Measurements from ENCODE around the gene HMGXB4. TPM values are rescaled to one million over a fixed set of nuclear protein-coding genes. Genes with fewer than 3 reads are reported as not detected.
A peak's percentile ranks its signal among the peaks of the same experiment; 100 is the strongest.

The HMGXB4 gene
- total and polyA plus RNA-seq, 4 donors, result 4.0 to 9.9 (median 7.5) TPM

GRCh38 chr22:35264986-35265385 is 7.7 kb downstream of the HMGXB4 start:
- DNase-seq (ENCODE audit: low spot score), result no peak
- Histone ChIP-seq H3K27ac (ENCODE audit: low read depth in 1 of 2, low read length in 2 of 2) (no peak overlapping the region), H3K4me3 (ENCODE audit: low read depth in 1 of 3, low read length in 3 of 3) (no peak overlapping the region), H3K4me1 (ENCODE audit: control insufficient read depth in 4 of 4, insufficient read depth in 4 of 4, low read length in 3 of 4) (peaks cover 2 to 8% (median 4%) of the 10 kb centered on the region in 4 donors), H3K9ac (ENCODE audit: low read depth in 1 of 2, low read length in 2 of 2) (no peak overlapping the region), H3K9me3 (ENCODE audit: control insufficient read depth in 4 of 4, low read length in 3 of 4) (no peaks in the 10 kb centered on the region), H3K27me3 (ENCODE audit: control insufficient read depth in 4 of 4, insufficient read depth in 4 of 4, low read length in 3 of 4) (no peaks in the 10 kb centered on the region), H3K36me3 (ENCODE audit: control insufficient read depth in 4 of 4, insufficient read depth in 3 of 4, low read depth in 1 of 4, low read length in 3 of 4) (peaks cover 19 to 59% (median 41%) of the 10 kb centered on the region in 4 donors)
- no peak for TF ChIP-seq JUND (IDR thresholded peaks at IDR 0.05)
- TF ChIP-seq, protein P1, sequence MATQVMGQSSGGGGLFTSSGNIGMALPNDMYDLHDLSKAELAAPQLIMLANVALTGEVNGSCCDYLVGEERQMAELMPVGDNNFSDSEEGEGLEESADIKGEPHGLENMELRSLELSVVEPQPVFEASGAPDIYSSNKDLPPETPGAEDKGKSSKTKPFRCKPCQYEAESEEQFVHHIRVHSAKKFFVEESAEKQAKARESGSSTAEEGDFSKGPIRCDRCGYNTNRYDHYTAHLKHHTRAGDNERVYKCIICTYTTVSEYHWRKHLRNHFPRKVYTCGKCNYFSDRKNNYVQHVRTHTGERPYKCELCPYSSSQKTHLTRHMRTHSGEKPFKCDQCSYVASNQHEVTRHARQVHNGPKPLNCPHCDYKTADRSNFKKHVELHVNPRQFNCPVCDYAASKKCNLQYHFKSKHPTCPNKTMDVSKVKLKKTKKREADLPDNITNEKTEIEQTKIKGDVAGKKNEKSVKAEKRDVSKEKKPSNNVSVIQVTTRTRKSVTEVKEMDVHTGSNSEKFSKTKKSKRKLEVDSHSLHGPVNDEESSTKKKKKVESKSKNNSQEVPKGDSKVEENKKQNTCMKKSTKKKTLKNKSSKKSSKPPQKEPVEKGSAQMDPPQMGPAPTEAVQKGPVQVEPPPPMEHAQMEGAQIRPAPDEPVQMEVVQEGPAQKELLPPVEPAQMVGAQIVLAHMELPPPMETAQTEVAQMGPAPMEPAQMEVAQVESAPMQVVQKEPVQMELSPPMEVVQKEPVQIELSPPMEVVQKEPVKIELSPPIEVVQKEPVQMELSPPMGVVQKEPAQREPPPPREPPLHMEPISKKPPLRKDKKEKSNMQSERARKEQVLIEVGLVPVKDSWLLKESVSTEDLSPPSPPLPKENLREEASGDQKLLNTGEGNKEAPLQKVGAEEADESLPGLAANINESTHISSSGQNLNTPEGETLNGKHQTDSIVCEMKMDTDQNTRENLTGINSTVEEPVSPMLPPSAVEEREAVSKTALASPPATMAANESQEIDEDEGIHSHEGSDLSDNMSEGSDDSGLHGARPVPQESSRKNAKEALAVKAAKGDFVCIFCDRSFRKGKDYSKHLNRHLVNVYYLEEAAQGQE (IDR thresholded peaks at IDR 0.05), result no peak
- no peak for TF ChIP-seq RXRA (IDR thresholded peaks at IDR 0.05)
- no peak for TF ChIP-seq GABPA (IDR thresholded peaks at IDR 0.05 in 1 of 2, conservative IDR thresholded peaks at IDR 0.05 in 1 of 2)
- no peak for TF ChIP-seq YY1 (IDR thresholded peaks at IDR 0.05)
- no peak for TF ChIP-seq FOXA1 (IDR thresholded peaks at IDR 0.05)
- no peak for TF ChIP-seq FOXA2 (IDR thresholded peaks at IDR 0.05)
- TF ChIP-seq CTCF (IDR thresholded peaks at IDR 0.05; ENCODE audit: low read depth, low read length, missing input control), result no peak
- WGBS, result 96% methylated on average over 7 of the region's 7 CpGs

DNA sequence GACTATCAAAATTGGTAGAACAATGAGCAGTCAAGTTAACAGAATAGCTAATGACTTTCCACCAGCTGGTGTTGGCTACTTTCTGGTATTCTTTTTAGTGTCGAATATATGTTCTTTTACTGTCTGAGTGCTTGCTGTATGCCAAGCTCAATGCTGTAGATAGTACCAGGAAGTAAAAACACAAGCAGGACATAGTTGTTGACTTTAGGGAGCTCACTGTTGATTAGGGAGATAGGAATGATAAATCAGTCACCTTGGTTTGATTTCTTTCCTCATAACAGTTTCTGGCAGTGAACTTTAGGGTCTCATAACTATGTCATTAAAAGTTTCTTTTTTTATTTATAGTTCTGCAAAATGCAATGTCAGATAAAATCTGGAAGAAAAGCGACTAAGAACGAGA is 9.0 kb downstream of the HMGXB4 start:
- TF ChIP-seq FOXA1 (IDR thresholded peaks at IDR 0.05), result peak; percentile 37
- TF ChIP-seq, protein P2, sequence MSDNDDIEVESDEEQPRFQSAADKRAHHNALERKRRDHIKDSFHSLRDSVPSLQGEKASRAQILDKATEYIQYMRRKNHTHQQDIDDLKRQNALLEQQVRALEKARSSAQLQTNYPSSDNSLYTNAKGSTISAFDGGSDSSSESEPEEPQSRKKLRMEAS (IDR thresholded peaks at IDR 0.05), result no peak
- peak; percentile 59 for TF ChIP-seq FOXA2 (IDR thresholded peaks at IDR 0.05)
- Histone ChIP-seq H3K27ac (ENCODE audit: low read depth in 1 of 2, low read length in 2 of 2) (no peak overlapping the region), H3K4me1 (ENCODE audit: control insufficient read depth in 4 of 4, insufficient read depth in 4 of 4, low read length in 3 of 4) (peaks cover 0 to 2% (median 0%) of the 10 kb centered on the region in 4 donors), H3K36me3 (ENCODE audit: control insufficient read depth in 4 of 4, insufficient read depth in 3 of 4, low read depth in 1 of 4, low read length in 3 of 4) (peaks cover 21 to 59% (median 41%) of the 10 kb centered on the region in 4 donors), H3K4me3 (ENCODE audit: low read depth in 1 of 3, low read length in 3 of 3) (no peak overlapping the region), H3K9me3 (ENCODE audit: control insufficient read depth in 4 of 4, low read length in 3 of 4) (no peaks in the 10 kb centered on the region), H3K9ac (ENCODE audit: low read depth in 1 of 2, low read length in 2 of 2) (no peak overlapping the region), H3K27me3 (ENCODE audit: control insufficient read depth in 4 of 4, insufficient read depth in 4 of 4, low read length in 3 of 4) (no peaks in the 10 kb centered on the region)
- DNase-seq (ENCODE audit: low spot score), result no peak
- 79% methylated on average over 3 of the region's 3 CpGs for WGBS

- WGBS, result 95% methylated on average over 3 of the region's 3 CpGs
- no peak overlapping the region for H3K9ac ChIP-seq (ENCODE audit: low read depth in 1 of 2, low read length in 2 of 2)
- no peak for DNase-seq (ENCODE audit: low spot score)
- H3K36me3 ChIP-seq (ENCODE audit: control insufficient read depth in 4 of 4, insufficient read depth in 3 of 4, low read depth in 1 of 4, low read length in 3 of 4), result peaks cover 10 to 37% (median 25%) of the 10 kb centered on the region in 4 donors
- H3K4me3 ChIP-seq (ENCODE audit: low read depth in 1 of 3, low read length in 3 of 3), result no peak overlapping the region
- H3K27me3 ChIP-seq (ENCODE audit: control insufficient read depth in 4 of 4, insufficient read depth in 4 of 4, low read length in 3 of 4), result no peaks in the 10 kb centered on the region
- H3K4me1 ChIP-seq (ENCODE audit: control insufficient read depth in 4 of 4, insufficient read depth in 4 of 4, low read length in 3 of 4), result peaks cover 0 to 2% (median 0%) of the 10 kb centered on the region in 4 donors
- no peak overlapping the region for H3K27ac ChIP-seq (ENCODE audit: low read depth in 1 of 2, low read length in 2 of 2)
- no peaks in the 10 kb centered on the region for H3K9me3 ChIP-seq (ENCODE audit: control insufficient read depth in 4 of 4, low read length in 3 of 4)
- no peak for TF ChIP-seq HNF4G (IDR thresholded peaks at IDR 0.05)
- no peak for TF ChIP-seq TAF1 (conservative IDR thresholded peaks at IDR 0.05)
- TF ChIP-seq, protein P3, sequence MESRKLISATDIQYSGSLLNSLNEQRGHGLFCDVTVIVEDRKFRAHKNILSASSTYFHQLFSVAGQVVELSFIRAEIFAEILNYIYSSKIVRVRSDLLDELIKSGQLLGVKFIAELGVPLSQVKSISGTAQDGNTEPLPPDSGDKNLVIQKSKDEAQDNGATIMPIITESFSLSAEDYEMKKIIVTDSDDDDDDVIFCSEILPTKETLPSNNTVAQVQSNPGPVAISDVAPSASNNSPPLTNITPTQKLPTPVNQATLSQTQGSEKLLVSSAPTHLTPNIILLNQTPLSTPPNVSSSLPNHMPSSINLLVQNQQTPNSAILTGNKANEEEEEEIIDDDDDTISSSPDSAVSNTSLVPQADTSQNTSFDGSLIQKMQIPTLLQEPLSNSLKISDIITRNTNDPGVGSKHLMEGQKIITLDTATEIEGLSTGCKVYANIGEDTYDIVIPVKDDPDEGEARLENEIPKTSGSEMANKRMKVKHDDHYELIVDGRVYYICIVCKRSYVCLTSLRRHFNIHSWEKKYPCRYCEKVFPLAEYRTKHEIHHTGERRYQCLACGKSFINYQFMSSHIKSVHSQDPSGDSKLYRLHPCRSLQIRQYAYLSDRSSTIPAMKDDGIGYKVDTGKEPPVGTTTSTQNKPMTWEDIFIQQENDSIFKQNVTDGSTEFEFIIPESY (IDR thresholded peaks at IDR 0.05), result no peak
- no peak for TF ChIP-seq NR2F2 (IDR thresholded peaks at IDR 0.05)
- TF ChIP-seq, protein P1 (IDR thresholded peaks at IDR 0.05), result no peak
- no peak for TF ChIP-seq FOXA2 (IDR thresholded peaks at IDR 0.05)
- TF ChIP-seq, protein P2 (IDR thresholded peaks at IDR 0.05), result no peak
- TF ChIP-seq RXRA (IDR thresholded peaks at IDR 0.05), result no peak
- TF ChIP-seq RAD21 (IDR thresholded peaks at IDR 0.05), result no peak
- TF ChIP-seq GABPA (IDR thresholded peaks at IDR 0.05 in 1 of 2, conservative IDR thresholded peaks at IDR 0.05 in 1 of 2), result no peak
- no peak for TF ChIP-seq SP1 (IDR thresholded peaks at IDR 0.05)
- TF ChIP-seq EGR1 (IDR thresholded peaks at IDR 0.05; ENCODE audit: low read depth in 2 of 2), result no peak
- no peak for TF ChIP-seq YY1 (IDR thresholded peaks at IDR 0.05)
Observed at GRCh38 chr22:35269630-35270029, 12.3 kb downstream of the HMGXB4 start.

Data from liver (tissue), 9 donors.